GM18951 (cell line): ENCODE measurements around the gene CREBRF.

ENCODE experiments used
- POLR2A ChIP-seq: IDR thresholded peaks from 4 replicates; pipeline ENCODE4 v1.6.1; 2011; ENCODE audit warnings: mild to moderate bottlenecking; ENCODE audit not compliant: insufficient read length, insufficient read depth; ENCODE audit errors: extremely low read depth
- in situ Hi-C: fragments of 300-500 bp; cut with MboI; formaldehyde crosslinking; loops from one replicate; pipeline ENCODE4 v1.12.0; 2022; ENCODE audit warnings: low sequenced_read_pairs, mixed read lengths, inconsistent platforms; ENCODE audit not compliant: unreplicated experiment

CREBRF gene

GRCh38 chr5:173172166-173172565, 116.0 kb downstream of the CREBRF start:
- in situ Hi-C loops = no loop called here
- no peak for TF ChIP-seq POLR2A

- in situ Hi-C loops = no loop called here
- TF ChIP-seq POLR2A = no peak
Measured at GRCh38 chr5:173175523-173175922, 119.4 kb downstream of the CREBRF start.

GRCh38 chr5:173178369-173178910, 122.3 kb downstream of the CREBRF start:
- no peak for TF ChIP-seq POLR2A
- in situ Hi-C loops = no loop called here

- TF ChIP-seq POLR2A = no peak
- in situ Hi-C loops = no loop called here
Measured at GRCh38 chr5:173180331-173180730, 124.2 kb downstream of the CREBRF start.

- no peak for TF ChIP-seq POLR2A
- in situ Hi-C loops = no loop called here
Measured at GRCh38 chr5:173187054-173187743, 131.0 kb downstream of the CREBRF start.

- in situ Hi-C loops = no loop called here
- TF ChIP-seq POLR2A = no peak
Measured at GRCh38 chr5:173188280-173188679, 132.1 kb downstream of the CREBRF start.
